DND-41 (cell line): ENCODE results near the gene TUFM.
A peak's percentile ranks its signal among the peaks of the same experiment; 100 is the strongest.

ENCODE experiments used
- ATAC-seq: fragments of 200-7000 bp; cut with Tn5 transposase; 3 replicates; pipeline ENCODE4 v1.9.1; 2021; ENCODE audit warnings: low read depth; ENCODE audit not compliant: insufficient read depth
- DNase-seq: peaks from one replicate; pipeline ENCODE4 v3.0.0-alpha.2; 2020
- H2AFZ ChIP-seq: 2 replicates; pipeline ENCODE4 v1.6.0; 2012; ENCODE audit warnings: low read depth, low read length
- H3K27ac ChIP-seq: 2 replicates; pipeline ENCODE4 v1.5.1; 2012; ENCODE audit warnings: low read length, inconsistent platforms
- H3K27me3 ChIP-seq: fragments of 200-600 bp; sonication (generic); 2 replicates; pipeline ENCODE4 v1.6.0; 2012; ENCODE audit warnings: low read length, mild to moderate bottlenecking, inconsistent platforms; ENCODE audit not compliant: insufficient read depth, poor library complexity
- H3K36me3 ChIP-seq: 2 replicates; pipeline ENCODE4 v1.5.1; 2012; ENCODE audit warnings: low read length, inconsistent platforms; ENCODE audit not compliant: insufficient read depth
- H3K4me1 ChIP-seq: 2 replicates; pipeline ENCODE4 v1.5.1; 2012; ENCODE audit warnings: mild to moderate bottlenecking, low read length; ENCODE audit not compliant: insufficient read depth
- H3K4me2 ChIP-seq: 2 replicates; pipeline ENCODE4 v1.6.0; 2012; ENCODE audit warnings: mild to moderate bottlenecking, moderate library complexity, low read length, inconsistent platforms; ENCODE audit not compliant: insufficient read depth
- H3K4me3 ChIP-seq, 2 experiments: fragments of 200-600 bp in 1 of 2; shearing (Covaris generic) in 1 of 2; 2 replicates each; pipeline ENCODE4 v1.5.1; 2012 to 2016; ENCODE audit warnings: inconsistent platforms in 2 of 2, low read length in 2 of 2, mild to moderate bottlenecking in 2 of 2, low read depth in 1 of 2, moderate library complexity in 1 of 2
- H3K79me2 ChIP-seq: 2 replicates; pipeline ENCODE4 v1.6.0; 2012; ENCODE audit warnings: low read length, inconsistent platforms; ENCODE audit not compliant: insufficient read depth
- H3K9ac ChIP-seq: 2 replicates; pipeline ENCODE4 v1.6.0; 2012; ENCODE audit warnings: low read depth, mild to moderate bottlenecking, inconsistent platforms, low read length, moderate library complexity
- H3K9me3 ChIP-seq: 2 replicates; pipeline ENCODE4 v1.5.1; 2012; ENCODE audit warnings: low read length, moderate library complexity, mild to moderate bottlenecking, inconsistent platforms; ENCODE audit not compliant: insufficient read depth, severe bottlenecking
- H4K20me1 ChIP-seq: 2 replicates; pipeline ENCODE4 v1.6.0; 2012; ENCODE audit warnings: low read length; ENCODE audit not compliant: insufficient read depth
- CTCF ChIP-seq: IDR thresholded peaks from 2 replicates; pipeline ENCODE4 v1.5.1; 2012; ENCODE audit warnings: borderline replicate concordance, low read length, moderate library complexity, mild to moderate bottlenecking; ENCODE audit not compliant: poor library complexity, severe bottlenecking; ENCODE audit errors: extremely low read depth
- EZH2 ChIP-seq: IDR thresholded peaks from 3 replicates; pipeline ENCODE4 v1.6.1; 2012; ENCODE audit warnings: borderline replicate concordance, low read depth, mild to moderate bottlenecking, moderate library complexity, low read length, inconsistent platforms; ENCODE audit not compliant: severe bottlenecking

The TUFM gene

GRCh38 chr16:28844226-28844885 lies 1.8 kb downstream of the TUFM start:
- H3K27me3 ChIP-seq, result no peaks in the 10 kb centered on the region
- peak overlapping the region; percentile 78; the same call in 1 of the 2 replicates for H3K9ac ChIP-seq
- TF ChIP-seq EZH2, result no peak
- TF ChIP-seq CTCF, result no peak
- H3K79me2 ChIP-seq, result peaks cover 43% of the 10 kb centered on the region
- H4K20me1 ChIP-seq, result peaks cover 28% of the 10 kb centered on the region
- no peak overlapping the region for H2AFZ ChIP-seq
- no peak overlapping the region for H3K27ac ChIP-seq
- peak overlapping the region in 1 of 2 experiments; percentile 98; a peak in 2 of 4 replicates for H3K4me3 ChIP-seq
- peaks cover 30% of the 10 kb centered on the region for H3K4me1 ChIP-seq
- ATAC-seq, result no peak
- no peaks in the 10 kb centered on the region for H3K9me3 ChIP-seq
- no peak for DNase-seq
- H3K36me3 ChIP-seq, result peaks cover 42% of the 10 kb centered on the region
- peak overlapping the region; percentile 95 for H3K4me2 ChIP-seq

GRCh38 chr16:28843766-28844165 lies 2.4 kb downstream of the TUFM start:
- no peaks in the 10 kb centered on the region for H3K9me3 ChIP-seq
- H3K27ac ChIP-seq, result no peak overlapping the region
- no peaks in the 10 kb centered on the region for H3K27me3 ChIP-seq
- peaks cover 43% of the 10 kb centered on the region for H3K36me3 ChIP-seq
- DNase-seq, result no peak
- ATAC-seq, result no peak
- H3K4me3 ChIP-seq, result no peak overlapping the region
- peak overlapping the region; percentile 5; the same call in 1 of the 2 replicates for H3K4me2 ChIP-seq
- no peak for TF ChIP-seq EZH2
- TF ChIP-seq CTCF, result no peak
- H3K79me2 ChIP-seq, result peaks cover 41% of the 10 kb centered on the region
- no peak overlapping the region for H2AFZ ChIP-seq
- H3K4me1 ChIP-seq, result peaks cover 30% of the 10 kb centered on the region
- no peak overlapping the region for H3K9ac ChIP-seq
- H4K20me1 ChIP-seq, result peaks cover 28% of the 10 kb centered on the region

- DNase-seq (no peak), ATAC-seq (no peak)
- H3K4me1 ChIP-seq, result peaks cover 30% of the 10 kb centered on the region
- peaks cover 35% of the 10 kb centered on the region for H4K20me1 ChIP-seq
- no peak overlapping the region for H3K9ac ChIP-seq
- no peak overlapping the region for H3K27ac ChIP-seq
- H3K4me2 ChIP-seq, result no peak overlapping the region
- H3K27me3 ChIP-seq, result no peaks in the 10 kb centered on the region
- peaks cover 53% of the 10 kb centered on the region for H3K36me3 ChIP-seq
- H3K79me2 ChIP-seq, result peaks cover 36% of the 10 kb centered on the region
- TF ChIP-seq EZH2, result no peak
- TF ChIP-seq CTCF, result no peak
- no peaks in the 10 kb centered on the region for H3K9me3 ChIP-seq
- no peak overlapping the region for H2AFZ ChIP-seq
- no peak overlapping the region for H3K4me3 ChIP-seq
Observed at GRCh38 chr16:28842696-28843095, 3.5 kb downstream of the TUFM start.
